Chondrocyte (in vitro differentiated cells): ENCODE results near the gene SELENOF. TPM values are rescaled to one million over a fixed set of nuclear protein-coding genes. Genes with fewer than 3 reads are reported as not detected.

ENCODE experiments used
- DNase-seq: peaks from one replicate; pipeline ENCODE4 v3.0.0; 2021; ENCODE audit warnings: mixed read lengths, low spot score
- H3K27ac Mint-ChIP-seq: one replicate; pipeline ENCODE4 v1.8.0; 2021; ENCODE audit warnings: mild to moderate bottlenecking, moderate library complexity, mixed read lengths; ENCODE audit not compliant: unreplicated experiment
- H3K27me3 Mint-ChIP-seq: 2 replicates; pipeline ENCODE4 v1.8.0; 2021; ENCODE audit warnings: low read depth, mixed read lengths
- H3K36me3 Mint-ChIP-seq: 2 replicates; pipeline ENCODE4 v1.8.0; 2021; ENCODE audit warnings: low read depth, mixed read lengths
- H3K4me1 Mint-ChIP-seq: 2 replicates; pipeline ENCODE4 v1.8.0; 2021; ENCODE audit warnings: low read depth, mild to moderate bottlenecking, mixed read lengths
- H3K4me3 Mint-ChIP-seq: one replicate; pipeline ENCODE4 v1.8.0; 2021; ENCODE audit warnings: mild to moderate bottlenecking, moderate library complexity, mixed read lengths; ENCODE audit not compliant: unreplicated experiment
- H3K9me3 Mint-ChIP-seq: 2 replicates; pipeline ENCODE4 v1.8.0; 2021; ENCODE audit warnings: low read depth, mixed read lengths
- CTCF ChIP-seq: fragments of 200-600 bp; sonication (generic); IDR thresholded peaks from 2 replicates; pipeline ENCODE4 v1.5.0; 2021; ENCODE audit warnings: antibody characterized with exemption, mild to moderate bottlenecking, moderate library complexity
- total RNA-seq: library from RNA; stranded (reverse); gene quantifications from 3 replicates; pipeline ENCODE4 v1.2.1, GENCODE V29; 2021

The SELENOF gene
- total RNA-seq, 1 donor from 2014 or later, result 184 TPM

GRCh38 chr1:86845514-86845913, 68.4 kb downstream of the SELENOF start:
- peaks cover 16% of the 10 kb centered on the region for H3K4me1 Mint-ChIP-seq
- H3K9me3 Mint-ChIP-seq, result no peaks in the 10 kb centered on the region
- no peak overlapping the region for H3K27ac Mint-ChIP-seq
- H3K27me3 Mint-ChIP-seq, result no peaks in the 10 kb centered on the region
- no peak for TF ChIP-seq CTCF
- no peak overlapping the region for H3K4me3 Mint-ChIP-seq
- no peaks in the 10 kb centered on the region for H3K36me3 Mint-ChIP-seq
- DNase-seq, result no peak

- H3K4me3 Mint-ChIP-seq, result no peak overlapping the region
- no peaks in the 10 kb centered on the region for H3K27me3 Mint-ChIP-seq
- H3K4me1 Mint-ChIP-seq, result peaks cover 10% of the 10 kb centered on the region
- no peaks in the 10 kb centered on the region for H3K9me3 Mint-ChIP-seq
- no peaks in the 10 kb centered on the region for H3K36me3 Mint-ChIP-seq
- H3K27ac Mint-ChIP-seq, result no peak overlapping the region
- DNase-seq, result no peak
- no peak for TF ChIP-seq CTCF
These were observed 72.8 kb downstream of the SELENOF start for GRCh38 chr1:86841116-86841515.

- DNase-seq, result no peak
- no peaks in the 10 kb centered on the region for H3K36me3 Mint-ChIP-seq
- no peak overlapping the region for H3K27ac Mint-ChIP-seq
- H3K27me3 Mint-ChIP-seq, result peaks cover 4% of the 10 kb centered on the region
- H3K4me3 Mint-ChIP-seq, result no peak overlapping the region
- H3K4me1 Mint-ChIP-seq, result peaks cover 6% of the 10 kb centered on the region
- peak; percentile 85 for TF ChIP-seq CTCF
- H3K9me3 Mint-ChIP-seq, result no peaks in the 10 kb centered on the region
These were observed 80.3 kb downstream of the SELENOF start for GRCh38 chr1:86833461-86834215.

- Mint-ChIP-seq H3K4me3 (no peak overlapping the region), H3K27me3 (peaks cover 4% of the 10 kb centered on the region), H3K4me1 (peaks cover 6% of the 10 kb centered on the region), H3K27ac (no peak overlapping the region), H3K36me3 (no peaks in the 10 kb centered on the region), H3K9me3 (no peaks in the 10 kb centered on the region)
- TF ChIP-seq CTCF, result no peak
- DNase-seq, result no peak
These were observed 81.5 kb downstream of the SELENOF start for GRCh38 chr1:86832433-86832832.

- no peak for DNase-seq
- no peaks in the 10 kb centered on the region for H3K36me3 Mint-ChIP-seq
- no peak for TF ChIP-seq CTCF
- no peaks in the 10 kb centered on the region for H3K9me3 Mint-ChIP-seq
- H3K27ac Mint-ChIP-seq, result no peak overlapping the region
- no peak overlapping the region for H3K4me3 Mint-ChIP-seq
- H3K4me1 Mint-ChIP-seq, result peaks cover 15% of the 10 kb centered on the region
- peaks cover 4% of the 10 kb centered on the region for H3K27me3 Mint-ChIP-seq
These were observed 84.6 kb downstream of the SELENOF start for GRCh38 chr1:86829321-86829720.
